Large intestine (tissue), 3 donors: ENCODE data around the gene ETV7. TPM values are rescaled to one million over a fixed set of nuclear protein-coding genes. Genes with fewer than 3 reads are reported as not detected.
"Not testable (repeated sequence)": the region's sequence is repeated elsewhere in the genome, so short reads cannot be mapped to it uniquely, and the experiment has no call there.

Experiments
- DNase-seq, 2 donors: peaks; one replicate each; pipeline versions ENCODE4 v3.0.0 to v3.0.0-alpha.2; 2013
- H3K27ac ChIP-seq: one replicate; pipeline ENCODE4 v1.5.1; 2013; ENCODE audit warnings: low read length
- H3K27me3 ChIP-seq: 2 replicates; pipeline ENCODE4 v1.6.1; 2013; ENCODE audit warnings: low read length; ENCODE audit not compliant: control insufficient read depth, insufficient read depth
- H3K36me3 ChIP-seq: 2 replicates; pipeline ENCODE4 v1.6.1; 2013; ENCODE audit warnings: low read length; ENCODE audit not compliant: control insufficient read depth, insufficient read depth
- H3K4me1 ChIP-seq: one replicate; pipeline ENCODE4 v1.6.1; 2013; ENCODE audit warnings: low read length; ENCODE audit not compliant: control insufficient read depth, insufficient read depth
- H3K4me3 ChIP-seq: one replicate; pipeline ENCODE4 v1.5.1; 2013; ENCODE audit warnings: low read length
- H3K9me3 ChIP-seq: one replicate; pipeline ENCODE4 v1.6.1; 2013; ENCODE audit warnings: mild to moderate bottlenecking, low read depth, low read length, moderate library complexity; ENCODE audit not compliant: control insufficient read depth
- WGBS: methylation state at CpG from one replicate; pipeline ENCODE4 v1.1.5; 2013; ENCODE audit warnings: low lambda C conversion rate; ENCODE audit not compliant: insufficient coverage; 5-methylcytosine and 5-hydroxymethylcytosine counted together
- polyA plus RNA-seq: library from polyadenylated mRNA; unstranded; fragments of 120-200 nt; gene quantifications from one replicate; pipeline ENCODE4 v1.2.1, GENCODE V29; 2013

ETV7 gene
- polyA plus RNA-seq, 1 donor, result 9.3 TPM

DNA sequence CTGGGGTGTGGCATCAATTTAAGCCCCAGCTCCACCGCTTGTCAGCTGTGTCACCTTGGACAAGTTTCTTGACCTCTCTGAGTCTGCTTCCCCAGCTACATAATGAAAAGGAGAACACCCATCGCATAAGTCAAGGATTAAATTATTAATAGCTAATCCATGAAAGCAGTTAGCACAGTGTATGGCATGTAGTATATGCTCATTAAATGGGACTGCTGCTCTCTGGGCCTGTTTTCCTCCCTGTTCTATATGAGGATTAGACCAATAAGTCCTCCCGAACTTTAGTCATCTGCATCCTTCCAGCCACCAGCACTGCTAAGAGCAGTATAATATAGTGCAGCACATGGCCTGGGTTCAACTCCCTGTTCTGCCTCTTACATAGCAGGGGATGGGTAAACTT, 19.7 kb downstream of the ETV7 start:
- DNase-seq, result no peak
- no peaks in the 10 kb centered on the region for H3K36me3 ChIP-seq
- no peak overlapping the region for H3K27ac ChIP-seq
- no peaks in the 10 kb centered on the region for H3K27me3 ChIP-seq
- peaks cover 3% of the 10 kb centered on the region for H3K9me3 ChIP-seq
- peaks cover 22% of the 10 kb centered on the region for H3K4me1 ChIP-seq
- no peak overlapping the region for H3K4me3 ChIP-seq
- no CpG with 5 or more reads among the region's 3 CpGs for WGBS

DNA sequence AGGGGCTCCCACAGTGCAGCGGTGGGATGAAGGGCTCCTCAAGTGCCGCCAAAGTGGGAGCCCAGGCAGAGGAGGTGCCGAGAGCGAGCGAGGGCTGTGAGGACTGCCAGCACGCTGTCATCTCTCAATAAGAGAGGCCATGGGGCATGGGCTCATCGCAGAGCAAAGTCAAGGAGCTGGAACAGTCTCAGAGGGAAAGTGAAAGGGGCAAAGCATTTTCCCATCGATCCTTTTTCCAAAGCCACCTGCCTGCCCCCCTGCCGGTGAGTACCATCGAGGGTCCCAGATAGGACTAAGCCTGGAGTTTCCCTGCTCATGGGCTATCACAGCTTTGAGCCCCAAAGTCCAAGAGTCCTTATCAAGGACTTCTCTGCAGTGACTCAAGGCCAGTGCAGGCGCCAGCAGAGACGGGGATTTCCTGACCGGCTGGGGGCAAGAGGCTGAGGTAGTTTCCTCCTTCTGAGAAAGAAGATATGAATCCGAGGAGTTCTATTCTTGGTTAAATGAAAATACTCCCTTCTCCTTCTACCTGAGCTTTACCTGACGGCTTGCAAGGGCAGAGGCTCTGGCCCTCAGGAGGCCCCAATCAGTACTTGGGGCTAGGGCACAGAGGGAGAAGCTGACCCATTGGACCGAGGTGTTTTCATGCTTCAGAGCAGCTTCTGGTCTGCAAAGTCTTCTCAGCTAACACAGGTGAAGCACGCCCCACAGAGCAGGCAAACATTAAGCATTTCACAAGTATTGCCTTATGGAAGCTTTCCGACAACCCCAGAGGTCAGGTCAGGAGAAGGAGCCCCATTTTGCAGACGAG, 22.6 kb downstream of the ETV7 start:
- Histone ChIP-seq H3K4me3 (no peak overlapping the region), H3K9me3 (peaks cover 3% of the 10 kb centered on the region), H3K27me3 (no peaks in the 10 kb centered on the region), H3K27ac (peak overlapping the region; percentile 85), H3K4me1 (peaks cover 29% of the 10 kb centered on the region), H3K36me3 (no peaks in the 10 kb centered on the region)
- DNase-seq, result peak; percentile 71 to 91
- no CpG with 5 or more reads among the region's 19 CpGs for WGBS

DNA sequence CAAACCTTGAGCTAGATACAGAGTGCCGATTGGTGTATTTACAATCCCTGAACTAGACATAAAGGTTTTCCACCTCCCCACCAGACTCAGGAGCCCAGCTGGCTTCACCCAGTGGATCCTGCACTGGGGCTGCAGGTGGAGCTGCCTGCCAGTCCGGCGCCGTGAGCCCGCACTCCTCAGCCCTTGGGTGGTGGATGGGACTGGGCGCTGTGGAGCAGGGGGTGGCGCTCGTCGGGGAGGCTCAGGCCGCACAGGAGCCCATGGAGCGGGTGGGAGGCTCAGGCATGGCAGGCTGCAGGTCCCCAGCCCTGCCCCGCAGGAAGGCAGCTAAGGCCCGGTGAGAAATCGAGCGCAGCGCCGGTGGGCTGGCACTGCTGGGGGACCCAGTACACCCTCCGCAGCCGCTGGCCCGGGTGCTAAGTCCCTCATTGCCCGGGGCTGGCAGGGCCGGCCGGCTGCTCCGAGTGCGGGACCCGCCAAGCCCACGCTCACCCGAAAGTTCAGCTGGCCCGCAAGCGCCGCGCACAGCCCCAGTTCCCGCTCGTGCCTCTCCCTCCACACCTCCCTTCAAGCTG, 23.3 kb downstream of the ETV7 start:
- H3K36me3 ChIP-seq, H3K4me3 ChIP-seq, H3K9me3 ChIP-seq, DNase-seq, H3K27me3 ChIP-seq: not testable (repeated sequence)
- Histone ChIP-seq H3K27ac (peak overlapping the region; percentile 85), H3K4me1 (peaks cover 29% of the 10 kb centered on the region)
- no CpG with 5 or more reads among the region's 34 CpGs for WGBS

DNA sequence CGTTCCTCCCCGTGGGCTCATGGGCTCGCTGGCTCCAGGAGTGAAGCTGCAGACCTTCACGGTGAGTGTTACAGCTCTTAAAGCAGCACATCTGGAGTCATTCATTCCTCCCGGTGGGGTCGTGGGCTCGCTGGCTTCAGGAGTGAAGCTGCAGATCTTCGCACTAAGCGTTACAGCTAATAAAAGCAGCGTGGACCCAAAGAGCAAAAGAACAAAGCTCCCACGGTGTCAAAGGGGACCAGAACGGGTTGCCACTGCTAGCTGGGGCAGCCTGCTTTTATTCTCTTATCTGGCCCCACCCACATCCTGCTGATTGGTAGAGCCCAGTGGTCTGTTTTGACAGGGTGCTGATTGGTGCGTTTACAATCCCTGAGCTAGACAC, 24.1 kb downstream of the ETV7 start:
- not testable (repeated sequence) for H3K9me3 ChIP-seq, DNase-seq, H3K4me3 ChIP-seq, H3K27me3 ChIP-seq, H3K27ac ChIP-seq, H3K36me3 ChIP-seq
- no CpG with 5 or more reads among the region's 13 CpGs for WGBS
- H3K4me1 ChIP-seq, result peaks cover 34% of the 10 kb centered on the region

DNA sequence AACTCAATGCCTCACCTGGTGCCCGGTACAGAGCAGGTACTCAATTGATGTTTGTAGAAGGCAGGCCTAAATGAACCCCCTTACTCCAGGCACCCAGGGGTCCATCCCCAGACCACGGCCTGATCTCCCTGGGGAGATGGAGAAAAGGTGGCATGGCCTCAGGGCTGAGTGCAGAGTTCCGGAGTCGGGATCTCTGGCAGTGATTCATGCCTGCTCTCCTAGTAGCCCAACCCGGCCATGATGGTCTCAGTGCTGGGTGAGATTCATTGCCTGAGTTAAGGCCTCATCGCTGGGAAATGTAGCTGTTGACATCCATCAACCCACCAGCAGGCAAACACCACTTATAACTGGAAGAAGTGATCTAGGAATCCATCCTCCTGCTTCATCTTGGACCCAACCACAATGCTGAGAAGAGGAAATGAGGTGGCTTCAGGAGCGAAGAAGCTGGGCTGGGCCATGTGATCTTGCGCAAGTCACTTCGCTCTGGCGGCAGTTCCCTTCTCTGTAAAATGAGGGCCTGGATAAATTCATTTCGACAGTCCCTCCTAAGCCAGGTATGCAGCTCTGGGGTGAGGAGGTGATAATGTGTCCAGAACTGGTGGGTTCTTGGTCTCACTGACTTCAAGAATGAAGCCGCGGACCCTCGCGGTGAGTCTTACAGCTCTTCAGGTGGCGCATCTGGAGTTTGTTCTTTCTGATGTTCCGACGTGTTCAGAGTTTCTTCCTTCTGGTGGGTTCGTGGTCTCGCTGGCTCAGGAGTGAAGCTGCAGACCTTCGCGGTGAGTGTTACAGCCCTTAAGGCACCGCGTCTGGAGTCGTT, 24.7 kb downstream of the ETV7 start:
- Histone ChIP-seq H3K9me3 (peaks cover 3% of the 10 kb centered on the region), H3K36me3 (no peaks in the 10 kb centered on the region), H3K4me1 (peaks cover 40% of the 10 kb centered on the region), H3K27ac (no peak overlapping the region), H3K4me3 (no peak overlapping the region), H3K27me3 (no peaks in the 10 kb centered on the region)
- WGBS, result no CpG with 5 or more reads among the region's 25 CpGs
- DNase-seq, result no peak

DNA sequence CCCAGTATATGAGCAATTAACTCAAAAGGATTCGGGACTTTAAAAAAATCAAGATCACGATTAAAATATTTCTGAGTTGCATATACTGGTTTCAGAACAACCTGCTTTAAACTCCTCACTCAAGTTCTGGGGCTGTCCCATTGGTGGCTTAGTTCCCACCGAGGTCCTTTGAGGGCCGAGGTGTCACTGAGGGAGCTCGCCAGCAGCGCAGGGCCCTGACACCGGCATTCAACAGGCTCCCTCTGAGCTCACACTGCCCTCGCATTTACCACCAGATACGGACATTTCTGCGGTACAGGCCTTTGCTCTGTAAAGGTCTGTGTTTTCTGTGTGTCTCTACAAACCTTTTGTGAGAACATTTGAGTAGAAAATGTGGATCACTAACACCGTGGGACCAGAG, 26.4 kb downstream of the ETV7 start:
- peaks cover 3% of the 10 kb centered on the region for H3K9me3 ChIP-seq
- H3K4me1 ChIP-seq, result peaks cover 36% of the 10 kb centered on the region
- WGBS, result no CpG with 5 or more reads among the region's 11 CpGs
- H3K36me3 ChIP-seq, result no peaks in the 10 kb centered on the region
- no peak overlapping the region for H3K27ac ChIP-seq
- no peak overlapping the region for H3K4me3 ChIP-seq
- no peaks in the 10 kb centered on the region for H3K27me3 ChIP-seq
- no peak for DNase-seq

DNA sequence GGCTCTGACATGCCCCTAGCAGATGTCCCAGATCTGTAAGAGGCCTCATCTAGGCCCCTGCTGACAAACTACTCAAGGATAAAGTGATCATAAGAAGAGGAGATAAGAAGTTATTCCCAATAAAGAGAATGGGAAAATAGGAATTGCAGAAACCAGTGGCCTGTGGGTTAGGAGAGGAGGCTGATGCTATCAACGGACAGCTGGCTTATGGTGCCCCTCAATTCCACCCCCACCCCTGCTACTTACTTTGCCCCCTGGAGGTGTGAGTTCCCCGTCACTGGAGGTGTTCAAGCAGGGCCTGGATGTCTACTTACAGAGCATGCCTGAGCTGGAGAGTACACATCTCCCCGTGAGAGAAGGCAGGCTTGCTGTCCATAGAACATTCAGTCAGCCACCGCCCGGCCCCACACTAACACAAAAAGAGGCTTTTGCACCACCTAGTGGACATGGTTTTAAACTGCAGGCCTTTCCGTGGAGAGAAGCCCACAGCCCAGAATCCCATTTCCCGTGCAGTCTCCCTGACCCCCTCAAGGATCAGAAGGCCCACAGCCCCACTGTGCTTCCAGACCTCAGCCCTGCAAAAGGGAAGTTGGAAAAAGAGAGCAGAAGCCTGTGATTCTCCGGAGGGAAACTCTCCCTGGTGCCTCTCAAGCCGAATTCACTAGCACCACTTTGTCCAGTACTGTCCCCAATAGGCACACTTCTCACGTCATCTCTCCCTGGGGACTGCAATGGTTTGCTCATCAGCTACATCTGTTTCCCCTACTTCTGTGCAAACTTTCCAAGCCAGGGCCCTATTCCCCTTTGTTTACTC, 27.0 kb downstream of the ETV7 start:
- H3K4me1 ChIP-seq, result peaks cover 30% of the 10 kb centered on the region
- WGBS, result no CpG with 5 or more reads among the region's 10 CpGs
- no peak overlapping the region for H3K4me3 ChIP-seq
- H3K36me3 ChIP-seq, result no peaks in the 10 kb centered on the region
- H3K27me3 ChIP-seq, result no peaks in the 10 kb centered on the region
- no peak overlapping the region for H3K27ac ChIP-seq
- peaks cover 3% of the 10 kb centered on the region for H3K9me3 ChIP-seq
- DNase-seq, result peak; percentile 79 to 81

DNA sequence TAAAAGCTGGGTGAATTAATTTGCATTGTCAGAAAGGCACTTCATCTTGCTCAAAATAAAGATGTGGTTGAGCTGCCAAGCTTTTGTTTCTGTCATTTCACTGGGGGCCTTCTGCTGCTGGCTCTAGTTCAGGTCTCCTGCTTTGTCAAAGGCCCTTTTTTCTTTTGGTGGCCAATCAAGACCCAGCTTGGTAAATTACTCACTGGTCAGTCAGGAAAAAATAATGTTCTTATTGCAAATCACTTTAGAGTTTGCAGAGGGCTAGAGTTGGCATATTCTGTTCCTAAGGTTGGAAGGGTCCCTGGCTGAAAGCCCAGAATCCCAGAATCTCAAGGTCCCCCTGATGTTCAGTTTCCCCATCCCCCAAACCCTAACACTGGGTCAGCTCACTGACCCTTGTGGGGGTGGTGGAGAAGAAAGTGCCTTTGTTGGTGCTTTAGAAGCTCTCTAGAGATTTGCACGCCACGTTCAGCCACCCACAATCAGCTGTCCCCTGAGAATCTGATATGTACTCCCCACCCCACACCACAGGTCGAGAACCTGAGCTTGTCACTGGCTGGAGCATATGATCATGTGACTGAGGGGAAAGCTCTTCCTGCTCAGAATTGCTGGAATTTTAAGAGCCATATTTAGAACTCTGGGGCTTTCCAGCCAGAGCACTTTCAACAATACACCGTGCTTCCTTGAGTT, 29.1 kb downstream of the ETV7 start:
- no CpG with 5 or more reads among the region's 4 CpGs for WGBS
- peak in 1 of 2 donors; percentile 61 for DNase-seq
- H3K27me3 ChIP-seq, result no peaks in the 10 kb centered on the region
- no peak overlapping the region for H3K4me3 ChIP-seq
- peak overlapping the region; percentile 55 for H3K27ac ChIP-seq
- no peaks in the 10 kb centered on the region for H3K9me3 ChIP-seq
- peaks cover 20% of the 10 kb centered on the region for H3K4me1 ChIP-seq
- H3K36me3 ChIP-seq, result no peaks in the 10 kb centered on the region

DNA sequence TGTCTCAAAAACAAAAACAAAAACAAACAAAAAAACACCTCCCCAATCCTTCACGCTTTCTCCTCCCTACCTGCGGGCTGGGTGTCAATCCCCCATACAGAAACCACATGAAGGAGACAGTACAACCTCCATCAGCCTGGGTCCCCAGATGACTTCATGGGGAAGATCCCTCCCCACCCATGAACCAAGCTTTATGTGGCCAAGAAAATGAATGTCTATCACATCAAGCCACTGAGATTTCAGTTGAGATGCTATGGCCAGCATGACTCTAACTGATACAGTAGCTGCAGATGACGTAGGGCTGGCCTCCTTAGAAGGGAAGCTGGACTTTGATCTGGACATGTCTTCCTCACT, 29.6 kb downstream of the ETV7 start:
- WGBS, result 100% methylated on average over 2 of the region's 3 CpGs
- Histone ChIP-seq H3K27ac (peak overlapping the region; percentile 55), H3K9me3 (no peaks in the 10 kb centered on the region), H3K27me3 (no peaks in the 10 kb centered on the region), H3K4me3 (no peak overlapping the region), H3K4me1 (peaks cover 20% of the 10 kb centered on the region), H3K36me3 (no peaks in the 10 kb centered on the region)
- peak; percentile 66 to 78 for DNase-seq
